Eye (tissue), 1 donor: ENCODE measurements around the gene ERICH6.

Experiments used
- DNase-seq: peaks from one replicate; pipeline ENCODE4 v3.0.0-alpha.2; 2015

ERICH6 gene

GRCh38 chr3:150703756-150704344, at the start of gene ERICH6:
Gene ERICH6 (minus strand): TSS chr3:150703920. CDS start chr3:150703898, 22 bp downstream.
- peak; percentile 96 for DNase-seq

- no peak for DNase-seq
Observed at GRCh38 chr3:150751781-150752263, 48.1 kb upstream of the ERICH6 start.

GRCh38 chr3:150749255-150749654, 45.5 kb upstream of the ERICH6 start:
- DNase-seq: no peak

GRCh38 chr3:150748684-150749047, 44.9 kb upstream of the ERICH6 start:
- no peak for DNase-seq

DNA sequence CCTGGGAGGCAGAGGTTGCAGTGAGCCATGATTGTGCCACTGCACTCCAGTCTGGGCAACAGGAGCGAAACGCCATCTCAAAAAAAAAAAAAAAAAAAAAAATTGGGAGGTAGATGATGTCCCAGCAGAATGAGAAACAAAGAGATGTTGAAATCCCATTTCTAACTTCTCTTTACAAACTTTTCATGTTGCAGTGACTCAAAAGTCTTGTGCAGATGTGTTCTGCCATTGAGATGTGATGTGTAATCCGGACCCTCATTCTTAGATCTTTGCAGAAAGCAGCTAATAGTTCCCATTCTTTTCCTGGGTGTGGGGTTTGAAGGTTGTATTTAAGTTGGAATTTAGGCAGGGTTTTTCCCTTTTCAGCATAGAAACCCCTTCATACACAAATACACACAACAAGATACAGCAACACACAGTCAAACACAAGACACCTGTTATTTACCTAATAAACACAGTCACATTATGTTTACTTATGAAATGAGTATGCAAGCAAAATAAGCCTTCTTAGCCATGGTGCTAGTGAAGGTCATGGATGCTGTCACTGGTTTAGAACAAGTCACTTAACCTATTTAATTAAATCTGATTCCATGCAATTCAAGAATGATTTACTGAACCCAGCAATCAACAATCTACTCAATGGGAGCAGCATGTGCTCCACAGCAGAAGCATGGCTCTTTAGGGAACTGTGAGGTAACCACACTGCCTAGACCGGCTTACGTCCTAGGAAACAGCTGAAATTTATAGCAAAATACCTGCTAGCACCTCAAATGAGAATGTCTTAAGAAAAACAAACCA, 44.4 kb upstream of the ERICH6 start:
- DNase-seq: no peak

DNA sequence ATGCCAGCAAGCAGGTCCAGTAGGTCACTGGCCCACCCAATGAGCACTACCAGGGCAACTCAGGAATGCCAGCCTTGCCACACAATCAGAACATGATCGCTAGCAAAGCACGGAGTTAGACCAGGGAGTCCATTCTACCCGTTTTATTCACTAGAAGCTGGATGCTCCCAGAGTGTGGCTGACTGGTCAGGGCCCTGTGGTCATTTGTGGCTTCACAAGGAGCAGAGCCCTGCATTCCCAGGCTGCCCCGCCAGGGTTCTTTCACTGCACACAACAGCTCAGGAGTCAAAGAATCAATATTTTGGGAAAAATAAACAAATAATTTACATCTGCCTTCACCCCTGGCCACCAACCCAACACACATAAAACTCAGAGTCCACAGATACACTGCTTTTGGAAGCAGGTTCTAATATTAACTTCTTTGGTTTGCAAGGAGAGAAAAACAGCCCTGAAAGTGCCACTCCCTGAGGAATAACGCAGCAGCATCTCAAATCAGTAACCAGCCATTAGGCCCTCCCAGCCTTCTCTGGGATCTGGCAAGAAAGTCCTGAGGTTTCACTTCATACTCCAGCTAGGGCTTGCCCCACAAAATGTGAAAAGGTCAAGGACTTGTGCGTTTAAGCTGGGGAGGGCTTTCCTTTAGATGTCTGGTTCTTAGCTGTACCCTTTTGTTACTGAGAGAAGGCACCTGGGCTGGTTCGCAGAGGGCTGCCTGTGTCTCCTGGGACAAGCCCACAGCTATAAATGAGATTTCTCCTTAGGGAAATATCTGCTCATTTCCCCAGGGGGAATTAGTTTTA, 43.3 kb upstream of the ERICH6 start:
- DNase-seq: no peak

GRCh38 chr3:150745832-150746231, 42.1 kb upstream of the ERICH6 start:
- no peak for DNase-seq

DNA sequence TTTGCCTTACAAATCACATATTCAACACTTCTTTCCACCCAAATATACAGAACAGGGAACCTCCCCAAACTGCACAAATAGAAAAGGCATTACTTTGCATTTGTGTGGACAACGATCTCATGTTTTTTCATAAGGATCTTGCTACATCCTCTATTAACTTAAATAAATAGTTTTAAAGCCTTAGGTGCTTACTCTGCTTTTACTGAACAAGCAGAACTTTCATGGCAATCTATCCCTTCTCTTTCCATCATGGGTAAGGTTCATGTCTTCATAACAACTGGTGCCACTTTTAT, 41.1 kb upstream of the ERICH6 start:
- no peak for DNase-seq

DNA sequence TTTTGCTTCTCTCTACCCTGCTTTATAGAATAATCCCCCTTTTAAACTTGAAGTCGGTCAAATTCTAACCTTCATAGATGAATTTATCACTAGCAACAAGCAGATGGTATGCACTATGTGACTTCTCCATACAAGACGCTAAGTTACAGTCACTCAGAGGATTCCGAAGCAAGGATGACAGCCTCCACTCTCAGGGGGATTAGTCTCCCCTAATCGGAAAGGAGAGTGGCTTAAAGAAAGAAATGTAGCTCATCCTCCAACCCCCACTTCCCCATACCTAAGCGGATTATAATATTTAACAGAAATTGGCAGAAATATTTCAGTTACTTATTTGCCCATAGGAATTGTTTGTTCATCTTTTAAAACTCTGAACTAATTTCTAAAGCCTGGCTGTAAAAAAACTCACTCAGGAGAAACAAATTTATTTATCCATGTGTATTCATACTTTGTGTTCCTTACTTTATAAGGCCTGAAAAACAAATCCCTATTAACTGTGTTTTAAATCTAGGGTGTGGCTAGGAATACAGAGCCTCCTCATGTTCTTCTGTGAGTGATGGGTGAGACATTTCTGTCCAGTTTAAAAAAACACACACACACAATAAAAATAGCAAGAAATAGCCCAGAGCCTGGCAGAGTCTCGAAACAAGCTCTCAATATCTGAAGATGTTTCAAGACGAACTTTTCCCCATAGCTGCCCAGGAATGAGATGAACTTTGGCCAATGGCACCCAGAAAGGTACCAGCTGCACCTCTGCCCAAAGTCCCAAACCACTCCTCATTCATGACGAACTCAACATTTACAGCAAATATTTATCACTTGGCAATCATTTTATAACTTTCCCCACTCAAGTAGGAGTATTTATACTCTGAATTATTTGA, 40.6 kb upstream of the ERICH6 start:
- peak; percentile 61 for DNase-seq

DNA sequence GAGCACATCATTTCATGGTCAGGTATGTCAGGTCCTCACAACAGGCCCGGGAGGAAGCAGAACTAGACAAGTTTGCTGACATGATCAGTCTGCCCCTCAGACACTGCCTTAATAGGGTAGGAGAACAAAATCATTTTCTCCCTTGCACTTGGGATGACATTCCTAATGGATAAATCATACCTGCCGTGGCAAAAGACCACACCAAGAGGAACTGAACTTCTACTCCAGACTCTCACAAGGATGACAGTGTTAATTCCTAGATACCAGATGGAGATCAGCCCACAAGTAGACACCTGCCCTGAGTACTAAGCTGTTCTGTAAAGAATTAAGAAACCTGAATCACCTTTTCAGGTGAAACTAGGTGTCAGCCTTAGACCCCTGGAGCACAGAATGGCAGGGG, 39.8 kb upstream of the ERICH6 start:
- DNase-seq: no peak

- no peak for DNase-seq
Observed at GRCh38 chr3:150742679-150743078, 39.0 kb upstream of the ERICH6 start.

DNA sequence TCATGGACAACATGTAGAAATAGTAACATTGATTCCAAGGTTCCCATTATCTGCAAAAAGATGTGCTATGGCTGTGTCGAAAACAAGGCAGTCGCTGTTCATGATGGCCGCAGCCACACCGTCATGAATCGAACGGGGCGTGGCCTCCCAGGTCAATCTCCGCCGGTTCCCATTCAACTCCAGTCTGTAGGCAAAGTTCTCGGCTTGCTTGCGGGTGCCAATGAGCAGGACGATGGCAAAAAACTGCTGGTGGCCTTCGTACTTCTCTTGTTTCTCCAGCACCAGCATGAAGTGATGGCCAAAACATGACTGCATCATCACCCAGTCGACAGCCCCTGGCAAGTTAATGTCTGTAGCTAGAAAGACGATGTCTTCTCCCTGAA, 38.4 kb upstream of the ERICH6 start:
- no peak for DNase-seq

DNA sequence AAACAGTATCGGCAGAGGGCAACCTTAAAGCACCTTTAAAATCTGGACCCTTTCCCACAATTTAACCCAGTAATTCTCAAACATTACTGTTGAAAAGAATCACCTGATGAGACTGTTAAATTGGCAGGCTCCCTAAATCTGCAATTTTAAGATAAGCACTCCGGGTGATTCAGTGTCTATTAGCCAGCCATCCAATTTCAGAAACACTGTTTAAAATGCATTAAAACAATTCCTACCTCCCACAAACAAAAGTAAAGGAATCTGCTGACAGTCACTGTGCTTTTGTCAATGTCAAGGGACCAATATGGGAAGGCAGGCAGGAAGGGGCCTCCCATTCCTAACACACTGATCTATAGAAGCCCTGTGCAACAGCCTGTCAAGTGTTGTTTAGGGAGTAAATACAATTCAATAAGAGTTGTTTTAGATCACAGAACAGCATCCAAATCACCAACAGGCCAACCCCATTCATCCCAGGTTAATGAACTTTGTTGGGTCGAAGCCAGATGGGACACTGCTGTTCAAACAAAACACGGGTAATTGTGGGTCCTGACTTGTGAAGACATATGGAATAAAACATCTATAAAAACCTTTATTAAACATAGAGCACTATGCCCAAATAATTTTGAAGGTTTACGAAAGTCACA, 37.9 kb upstream of the ERICH6 start:
- DNase-seq: no peak

GRCh38 chr3:150740733-150741496, 37.2 kb upstream of the ERICH6 start:
- DNase-seq: no peak

DNA sequence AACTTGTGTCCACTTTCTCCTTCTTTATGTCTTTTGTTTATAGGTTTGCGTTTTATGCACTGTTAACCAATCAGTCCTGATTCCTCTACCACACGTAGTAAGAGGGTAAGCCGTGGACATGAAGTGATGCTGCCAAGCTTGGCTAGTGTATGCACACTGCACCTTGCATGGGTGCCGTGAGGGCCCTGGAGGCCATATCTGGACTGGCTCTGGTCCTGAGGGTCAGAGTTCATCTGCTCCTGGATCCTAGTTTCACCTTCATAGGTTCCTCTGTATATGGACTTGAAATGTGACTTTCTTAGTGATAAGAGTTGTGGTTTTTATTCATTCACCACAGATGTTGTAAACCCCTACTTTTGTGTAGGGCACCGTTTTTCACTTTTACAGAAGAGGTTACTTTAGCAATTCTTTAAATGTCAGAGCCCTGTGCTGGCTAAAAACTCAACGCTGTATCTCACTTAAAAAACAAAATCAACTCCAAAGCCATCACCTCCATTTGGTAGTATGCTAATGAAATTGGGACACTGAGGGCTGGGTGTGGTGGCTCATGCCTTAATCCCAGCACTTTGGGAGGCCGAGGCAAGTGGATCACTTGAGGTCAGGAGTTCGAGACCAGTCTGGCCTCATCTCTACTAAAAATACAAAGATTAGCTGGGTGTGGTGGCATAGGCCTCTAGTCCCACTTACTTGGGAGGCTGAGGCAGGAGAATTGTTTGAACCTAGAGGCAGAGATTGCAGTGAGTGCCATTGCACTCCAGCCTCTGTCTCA, 36.3 kb upstream of the ERICH6 start:
- DNase-seq: no peak

GRCh38 chr3:150739200-150739863, 35.6 kb upstream of the ERICH6 start:
- no peak for DNase-seq

DNA sequence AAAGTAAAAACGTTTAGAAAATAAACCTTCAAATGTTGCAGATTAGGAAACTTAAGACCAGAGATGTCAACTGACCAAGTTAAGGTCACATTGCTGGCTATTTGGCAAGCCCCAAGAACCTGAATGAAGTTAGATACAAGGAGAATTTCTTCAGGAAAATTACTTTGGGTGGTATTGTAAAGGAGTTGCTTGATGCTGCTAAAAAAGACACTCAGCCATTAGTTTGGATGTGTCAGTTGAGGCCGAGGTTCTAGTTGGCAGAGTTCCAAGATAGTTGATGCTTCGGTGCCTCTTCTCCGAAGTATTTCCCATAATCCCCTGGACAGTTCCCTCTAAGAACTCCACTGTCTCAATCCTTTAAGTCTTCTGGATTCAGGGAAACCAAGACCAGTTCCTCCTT, 35.0 kb upstream of the ERICH6 start:
- DNase-seq: no peak

- no peak for DNase-seq
Observed at GRCh38 chr3:150737874-150738679, 34.4 kb upstream of the ERICH6 start.
